ENCODE measurements around the gene C12orf75. TPM values are rescaled to one million over a fixed set of nuclear protein-coding genes. Genes with fewer than 3 reads are reported as not detected.

C12orf75 gene
- total and polyA plus RNA-seq, 10 of the 15 experiments (the other 5 are each of a cell fraction or from before 2014, with no cell fraction given) = 40.7 to 411 (median 159) TPM

- ChIA-PET RAD21 (ENCODE audit: unreplicated experiment) (no interaction called here), CTCF (no interaction called here), POLR2A (no interaction called here), SMC1A (ENCODE audit: uncharacterized antibody, unreplicated experiment) (interaction anchor here (0.6 to 1.4 kb wide), 2 partner anchors 51 to 104 kb away, joined by 3 read pairs; no protein-coding TSS in a partner anchor)
- Histone ChIP-seq H3K4me2 (ENCODE audit: control insufficient read depth, insufficient read depth) (no peak overlapping the region), H3K4me1 (ENCODE audit: control insufficient read depth, insufficient read depth, low read length) (no peaks in the 10 kb centered on the region), H3K36me3 (ENCODE audit: control insufficient read depth in 2 of 2, insufficient read depth in 2 of 2, low read length in 1 of 2) (no peaks in the 10 kb centered on the region; a peak in 1 of 4 replicates), H3K79me2 (ENCODE audit: control insufficient read depth, insufficient read depth, low read length) (no peaks in the 10 kb centered on the region), H3K9me3 (replicated peaks; ENCODE audit: control insufficient read depth, insufficient read depth, low read length) (no peaks in the 10 kb centered on the region; the same call in 1 of the 3 replicates), H3K4me3 (no peak overlapping the region), H3K27ac (ENCODE audit: control insufficient read depth, insufficient read depth) (no peak overlapping the region), H2AFZ (ENCODE audit: control insufficient read depth, low read depth, low read length) (no peak overlapping the region), H3K9ac (ENCODE audit: control insufficient read depth, insufficient read depth, low read length) (no peak overlapping the region), H4K20me1 (ENCODE audit: control insufficient read depth, insufficient read depth) (no peaks in the 10 kb centered on the region), H3K27me3 (replicated peaks in 1 of 2; ENCODE audit: control insufficient read depth in 2 of 2, insufficient read depth in 2 of 2, low read length in 1 of 2) (no peaks in the 10 kb centered on the region)
- intact Hi-C loops (cut with micrococcal nuclease; ENCODE audit: unreplicated experiment) (no loop called here), in situ Hi-C loops (cut with MboI) (no loop called here)
- TF ChIP-seq CEBPZ (IDR thresholded peaks at IDR 0.05; ENCODE audit: low read depth, low read length) = no peak
- TF ChIP-seq JUND (IDR thresholded peaks at IDR 0.05; ENCODE audit: low read depth, low read length) = no peak
- TF ChIP-seq, protein P1, sequence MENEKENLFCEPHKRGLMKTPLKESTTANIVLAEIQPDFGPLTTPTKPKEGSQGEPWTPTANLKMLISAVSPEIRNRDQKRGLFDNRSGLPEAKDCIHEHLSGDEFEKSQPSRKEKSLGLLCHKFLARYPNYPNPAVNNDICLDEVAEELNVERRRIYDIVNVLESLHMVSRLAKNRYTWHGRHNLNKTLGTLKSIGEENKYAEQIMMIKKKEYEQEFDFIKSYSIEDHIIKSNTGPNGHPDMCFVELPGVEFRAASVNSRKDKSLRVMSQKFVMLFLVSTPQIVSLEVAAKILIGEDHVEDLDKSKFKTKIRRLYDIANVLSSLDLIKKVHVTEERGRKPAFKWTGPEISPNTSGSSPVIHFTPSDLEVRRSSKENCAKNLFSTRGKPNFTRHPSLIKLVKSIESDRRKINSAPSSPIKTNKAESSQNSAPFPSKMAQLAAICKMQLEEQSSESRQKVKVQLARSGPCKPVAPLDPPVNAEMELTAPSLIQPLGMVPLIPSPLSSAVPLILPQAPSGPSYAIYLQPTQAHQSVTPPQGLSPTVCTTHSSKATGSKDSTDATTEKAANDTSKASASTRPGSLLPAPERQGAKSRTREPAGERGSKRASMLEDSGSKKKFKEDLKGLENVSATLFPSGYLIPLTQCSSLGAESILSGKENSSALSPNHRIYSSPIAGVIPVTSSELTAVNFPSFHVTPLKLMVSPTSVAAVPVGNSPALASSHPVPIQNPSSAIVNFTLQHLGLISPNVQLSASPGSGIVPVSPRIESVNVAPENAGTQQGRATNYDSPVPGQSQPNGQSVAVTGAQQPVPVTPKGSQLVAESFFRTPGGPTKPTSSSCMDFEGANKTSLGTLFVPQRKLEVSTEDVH (IDR thresholded peaks at IDR 0.05; ENCODE audit: low read depth, partially characterized antibody) = no peak
- TF ChIP-seq NFXL1 (IDR thresholded peaks at IDR 0.05; ENCODE audit: borderline replicate concordance) = no peak
- no peak for TF ChIP-seq IKZF1 (conservative IDR thresholded peaks at IDR 0.05)
- no peak for TF ChIP-seq PKNOX1 (IDR thresholded peaks at IDR 0.05)
- TF ChIP-seq ZNF592 (IDR thresholded peaks at IDR 0.05) = no peak
- TF ChIP-seq BCL11A (IDR thresholded peaks at IDR 0.05; ENCODE audit: low read depth, low read length) = no peak
- ATAC-seq = no peak
- DNase-seq (ENCODE audit: low read depth, low spot score) = no peak
- BruUV-seq (replicated peaks) = no TSS peak
- no peak for FAIRE-seq
- WGBS (ENCODE audit: insufficient coverage, insufficient replicate concordance, low lambda C conversion rate, missing lambda C conversion rate) = 34% methylated on average over 2 of the region's 2 CpGs
Measured at GRCh38 chr12:105315130-105315529, 15.4 kb upstream of the C12orf75 start.
